HG02884 (cell line): ENCODE results near the gene MYO3B.
A peak's percentile ranks its signal among the peaks of the same experiment; 100 is the strongest.
"Not testable (repeated sequence)": the region's sequence is repeated elsewhere in the genome, so short reads cannot be mapped to it uniquely, and the experiment has no call there.

ENCODE experiments used
- ATAC-seq: cut with Tn5 transposase; IDR thresholded peaks from one replicate; pipeline ENCODE4 v1.9.1; 2021; ENCODE audit warnings: mild to moderate bottlenecking, moderate library complexity; ENCODE audit not compliant: unreplicated experiment

Gene MYO3B

GRCh38 chr2:170206805-170207407 lies 29.0 kb downstream of the MYO3B start:
- ATAC-seq, result no peak

GRCh38 chr2:170207901-170208300 lies 30.0 kb downstream of the MYO3B start:
- no peak for ATAC-seq

GRCh38 chr2:170208967-170209366 lies 31.0 kb downstream of the MYO3B start:
- ATAC-seq, result no peak

GRCh38 chr2:170212625-170213280 lies 34.8 kb downstream of the MYO3B start:
- ATAC-seq, result no peak

- not testable (repeated sequence) for ATAC-seq
Measured at GRCh38 chr2:170213281-170213625, 35.3 kb downstream of the MYO3B start.

GRCh38 chr2:170213651-170214050 lies 35.7 kb downstream of the MYO3B start:
- ATAC-seq, result no peak

GRCh38 chr2:170214309-170214948 lies 36.5 kb downstream of the MYO3B start:
- ATAC-seq, result no peak

GRCh38 chr2:170215021-170215420 lies 37.1 kb downstream of the MYO3B start:
- no peak for ATAC-seq

- ATAC-seq, result no peak
Measured at GRCh38 chr2:170216428-170216827, 38.5 kb downstream of the MYO3B start.

GRCh38 chr2:170216981-170217380 lies 39.0 kb downstream of the MYO3B start:
- ATAC-seq, result no peak

- ATAC-seq, result no peak
Measured at GRCh38 chr2:170217778-170218251, 39.9 kb downstream of the MYO3B start.

GRCh38 chr2:170218456-170218855 lies 40.5 kb downstream of the MYO3B start:
- ATAC-seq, result no peak

GRCh38 chr2:170218931-170219330 lies 41.0 kb downstream of the MYO3B start:
- ATAC-seq, result no peak

GRCh38 chr2:170221317-170222288 lies 43.7 kb downstream of the MYO3B start:
- ATAC-seq, result no peak

- no peak for ATAC-seq
Measured at GRCh38 chr2:170222298-170222697, 44.4 kb downstream of the MYO3B start.

GRCh38 chr2:170222842-170223241 lies 44.9 kb downstream of the MYO3B start:
- ATAC-seq, result no peak

GRCh38 chr2:170224692-170225294 lies 46.8 kb downstream of the MYO3B start:
- no peak for ATAC-seq

- ATAC-seq, result no peak
Measured at GRCh38 chr2:170226216-170226615, 48.3 kb downstream of the MYO3B start.

GRCh38 chr2:170227507-170227947 lies 49.6 kb downstream of the MYO3B start:
- peak; percentile 78 for ATAC-seq

GRCh38 chr2:170227951-170228350 lies 50.0 kb downstream of the MYO3B start:
- no peak for ATAC-seq

- no peak for ATAC-seq
Measured at GRCh38 chr2:170228429-170228828, 50.5 kb downstream of the MYO3B start.
